CD8-positive, alpha-beta memory T cell (primary cell): Measurements from ENCODE around the gene LRRC26. TPM values are rescaled to one million over a fixed set of nuclear protein-coding genes. Genes with fewer than 3 reads are reported as not detected.

Source experiments
- CTCF ChIA-PET: fragments of 350-600 bp; sonication (Branson Sonifier 250); formaldehyde crosslinking; loops from one replicate; lab custom pipeline; 2021; ENCODE audit warnings: antibody characterized with exemption; lab: Charles Lee
- POLR2A ChIA-PET: fragments of 350-600 bp; sonication (Branson Sonifier 250); formaldehyde crosslinking; loops from one replicate; lab custom pipeline; 2021; ENCODE audit warnings: antibody characterized with exemption; lab: Charles Lee
- DNase-seq, 5 donors: peaks; one replicate each; pipeline versions ENCODE4 v3.0.0 to v3.0.0-alpha.2; 2020 to 2022; ENCODE audit warnings: mixed read lengths in 1 of 5
- H3K27ac ChIP-seq: one replicate; pipeline ENCODE4 v1.7.0; 2013; ENCODE audit warnings: low read depth, mild to moderate bottlenecking, low read length, moderate library complexity
- H3K27me3 ChIP-seq: 2 replicates; pipeline ENCODE4 v1.7.0; 2013; ENCODE audit warnings: low read length, mild to moderate bottlenecking; ENCODE audit not compliant: insufficient read depth, poor library complexity, severe bottlenecking
- H3K36me3 ChIP-seq: 2 replicates; pipeline ENCODE4 v1.7.0; 2013; ENCODE audit warnings: mild to moderate bottlenecking, low read length, moderate library complexity; ENCODE audit not compliant: insufficient read depth
- H3K4me1 ChIP-seq: 2 replicates; pipeline ENCODE4 v1.7.0; 2013; ENCODE audit warnings: mild to moderate bottlenecking, low read length, moderate library complexity; ENCODE audit not compliant: insufficient read depth
- H3K4me3 ChIP-seq: 2 replicates; pipeline ENCODE4 v1.7.0; 2013; ENCODE audit warnings: mild to moderate bottlenecking, low read length
- H3K9me3 ChIP-seq: 2 replicates; pipeline ENCODE4 v1.7.0; 2013; ENCODE audit warnings: mild to moderate bottlenecking, low read length
- H3K27ac Mint-ChIP-seq, 8 donors: one replicate each; pipeline ENCODE4 v1.8.0; 2020 to 2021; ENCODE audit warnings: mixed read lengths in 8 of 8, mild to moderate bottlenecking in 6 of 8, inconsistent platforms in 3 of 8, moderate library complexity in 3 of 8
- H3K27me3 Mint-ChIP-seq, 2 donors: one replicate each; pipeline ENCODE4 v1.8.0; 2020 to 2021; ENCODE audit warnings: mixed read lengths in 2 of 2, mild to moderate bottlenecking in 1 of 2, moderate library complexity in 1 of 2
- H3K36me3 Mint-ChIP-seq, 3 donors: one replicate each; pipeline ENCODE4 v1.8.0; 2020 to 2021; ENCODE audit warnings: mixed read lengths in 3 of 3, inconsistent platforms in 1 of 3, mild to moderate bottlenecking in 1 of 3
- H3K4me1 Mint-ChIP-seq, 3 donors: one replicate each; pipeline ENCODE4 v1.8.0; 2020 to 2021; ENCODE audit warnings: mixed read lengths in 3 of 3, inconsistent platforms in 1 of 3, mild to moderate bottlenecking in 1 of 3
- H3K4me3 Mint-ChIP-seq, 7 donors: one replicate each; pipeline ENCODE4 v1.8.0; 2020 to 2021; ENCODE audit warnings: mixed read lengths in 7 of 7, mild to moderate bottlenecking in 6 of 7, moderate library complexity in 4 of 7, inconsistent platforms in 2 of 7
- H3K9me3 Mint-ChIP-seq, 5 donors: one replicate each; pipeline ENCODE4 v1.8.0; 2020 to 2022; ENCODE audit warnings: mixed read lengths in 5 of 5, mild to moderate bottlenecking in 3 of 5, moderate library complexity in 2 of 5, inconsistent platforms in 1 of 5
- polyA plus RNA-seq: library from polyadenylated mRNA; unstranded; fragments of 300-500 nt; fragmentation: Illumina TruSeq; gene quantifications from one replicate; pipeline ENCODE4 v1.2.3, GENCODE V29; 2021
- total RNA-seq, 2 experiments: library from RNA; stranded (reverse); gene quantifications; one replicate each; pipeline ENCODE4 v1.2.3, GENCODE V29; 2021

The LRRC26 gene
- total and polyA plus RNA-seq, 3 experiments from 2014 or later: not detected

DNA sequence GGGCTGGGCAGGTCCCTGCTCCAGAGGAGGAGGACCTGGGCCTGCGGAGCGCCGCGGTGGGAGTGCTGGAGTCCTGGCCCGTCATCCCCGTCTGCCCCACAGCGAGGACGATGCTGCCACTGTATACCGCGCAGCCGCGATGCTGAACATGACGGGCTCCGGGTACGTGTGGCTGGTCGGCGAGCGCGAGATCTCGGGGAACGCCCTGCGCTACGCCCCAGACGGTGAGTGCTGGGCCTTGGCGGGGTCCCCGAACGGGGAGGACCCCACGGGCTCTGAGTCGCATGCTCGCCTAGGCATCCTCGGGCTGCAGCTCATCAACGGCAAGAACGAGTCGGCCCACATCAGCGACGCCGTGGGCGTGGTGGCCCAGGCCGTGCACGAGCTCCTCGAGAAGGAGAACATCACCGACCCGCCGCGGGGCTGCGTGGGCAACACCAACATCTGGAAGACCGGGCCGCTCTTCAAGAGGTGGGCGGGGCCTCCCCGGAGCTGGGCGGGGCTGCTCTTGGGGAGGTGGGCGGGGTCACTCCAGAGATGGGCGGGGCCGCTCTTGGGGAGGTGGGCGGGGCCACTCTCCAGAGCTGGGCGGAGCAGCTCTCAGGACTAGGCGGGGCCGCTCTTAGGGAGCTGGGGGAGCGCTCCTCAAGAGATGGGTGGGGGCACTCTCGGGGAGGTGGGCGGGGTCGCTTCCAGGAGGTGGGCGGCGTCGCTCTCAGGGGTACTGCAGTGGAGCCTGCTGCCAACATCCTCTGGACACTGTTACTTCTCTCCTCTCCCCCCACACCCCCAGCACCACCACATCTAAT is 13.1 kb downstream of the LRRC26 start:
- Mint-ChIP-seq H3K36me3 (no peaks in the 10 kb centered on the region), H3K4me3 (peak overlapping the region in 6 of 7 donors; percentile 23 to 69 (median 59)), H3K27ac (no peak overlapping the region), H3K9me3 (peaks cover 0 to 2% (median 0%) of the 10 kb centered on the region in 5 donors), H3K27me3 (peaks cover 26 to 38% of the 10 kb centered on the region in 2 donors), H3K4me1 (peaks cover 0 to 28% (median 15%) of the 10 kb centered on the region in 3 donors)
- H3K4me3 ChIP-seq: peak overlapping the region; percentile 41
- no peaks in the 10 kb centered on the region for H3K9me3 ChIP-seq
- ChIA-PET POLR2A (interaction anchor here (1.2 kb wide), 1 partner anchor 27 kb away, joined by 4 read pairs; no protein-coding TSS in a partner anchor), CTCF (interaction anchor here (0.6 to 1.1 kb wide), 2 partner anchors 61 to 315 kb away, joined by 3 to 4 read pairs; partner anchors contain the start of gene AJM1)
- H3K4me1 ChIP-seq: peaks cover 13% of the 10 kb centered on the region
- DNase-seq: peak; percentile 41 to 66 (median 48)
- H3K27me3 ChIP-seq: peaks cover 19% of the 10 kb centered on the region
- H3K36me3 ChIP-seq: no peaks in the 10 kb centered on the region
- H3K27ac ChIP-seq: no peak overlapping the region

DNA sequence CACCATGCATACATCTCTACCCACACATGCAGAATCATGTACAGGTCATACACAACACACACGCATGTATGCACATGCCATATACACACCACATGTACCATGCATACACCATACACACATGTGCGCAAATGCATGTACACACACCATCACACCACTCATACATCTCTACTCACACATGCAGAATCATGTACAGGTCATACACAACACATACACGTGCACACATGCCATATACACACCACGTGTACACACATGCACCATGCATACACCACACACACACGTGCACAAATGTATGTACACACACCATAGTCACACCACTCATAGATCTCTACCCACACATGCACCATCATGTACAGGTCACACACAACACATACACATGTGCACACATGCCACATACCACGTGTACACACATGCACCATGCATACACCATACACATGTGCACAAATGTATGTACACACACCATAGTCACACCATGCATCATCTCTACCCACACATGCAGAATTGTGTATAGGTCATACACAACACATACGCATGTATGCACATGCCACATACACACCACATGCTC is 16.9 kb downstream of the LRRC26 start:
- Histone ChIP-seq H3K4me1 (peaks cover 7% of the 10 kb centered on the region), H3K9me3 (no peaks in the 10 kb centered on the region), H3K27ac (no peak overlapping the region), H3K36me3 (no peaks in the 10 kb centered on the region), H3K27me3 (peaks cover 8% of the 10 kb centered on the region), H3K4me3 (no peak overlapping the region)
- no peak overlapping the region for H3K27ac Mint-ChIP-seq
- ChIA-PET POLR2A (no interaction called here), CTCF (no interaction called here)
- no peak overlapping the region for H3K4me3 Mint-ChIP-seq
- peaks cover 0 to 13% (median 4%) of the 10 kb centered on the region in 3 donors for H3K4me1 Mint-ChIP-seq
- no peaks in the 10 kb centered on the region for H3K36me3 Mint-ChIP-seq
- peaks cover 8 to 21% of the 10 kb centered on the region in 2 donors for H3K27me3 Mint-ChIP-seq
- no peaks in the 10 kb centered on the region for H3K9me3 Mint-ChIP-seq
- no peak for DNase-seq

DNA sequence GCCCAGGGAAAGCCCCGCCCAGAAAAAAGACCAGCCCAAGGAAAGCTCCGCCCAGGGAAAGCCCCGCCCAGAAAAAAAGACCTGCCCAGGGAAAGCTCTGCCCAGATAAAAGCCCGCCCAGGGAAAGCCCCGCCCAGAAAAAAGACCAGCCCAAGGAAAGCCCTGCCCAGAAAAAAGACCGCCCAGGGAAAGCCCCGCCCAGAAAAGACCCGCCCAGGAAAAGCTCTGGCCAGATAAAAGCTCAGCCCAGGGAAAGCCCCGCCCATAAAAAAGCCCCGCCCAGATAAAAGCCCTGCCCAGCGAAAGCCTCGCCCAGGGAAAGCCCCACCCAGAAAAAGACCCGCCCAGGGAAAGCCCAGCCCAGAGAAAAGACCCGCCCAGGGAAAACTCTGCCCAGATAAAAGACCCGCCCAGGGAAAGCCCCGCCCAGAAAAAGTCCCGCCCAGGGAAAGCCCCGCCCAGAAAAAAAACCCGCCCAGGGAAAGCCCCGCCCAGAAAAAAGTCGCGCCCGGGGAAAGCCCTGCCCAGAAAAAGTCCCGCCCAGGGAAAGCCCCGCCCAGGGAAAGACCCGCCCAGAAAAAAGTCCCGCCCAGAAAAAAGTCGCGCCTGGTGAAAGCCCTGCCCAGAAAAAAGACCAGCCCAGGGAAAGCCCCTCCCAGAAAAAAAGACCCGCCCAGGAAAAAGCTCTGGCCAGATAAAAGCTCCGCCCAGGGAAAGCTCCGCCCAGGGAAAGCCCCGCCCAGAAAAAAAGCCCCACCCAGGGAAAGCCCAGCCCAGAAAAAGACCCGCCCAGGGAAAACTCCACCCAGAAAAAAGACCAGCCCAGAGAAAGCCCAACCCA is 19.0 kb downstream of the LRRC26 start:
- H3K27ac Mint-ChIP-seq: peak overlapping the region in 1 of 8 donors; percentile 65
- H3K4me3 Mint-ChIP-seq: peak overlapping the region in 1 of 7 donors; percentile 56
- Histone ChIP-seq H3K4me3 (no peak overlapping the region), H3K36me3 (no peaks in the 10 kb centered on the region), H3K9me3 (no peaks in the 10 kb centered on the region), H3K27ac (no peak overlapping the region), H3K4me1 (no peaks in the 10 kb centered on the region), H3K27me3 (no peaks in the 10 kb centered on the region)
- H3K9me3 Mint-ChIP-seq: no peaks in the 10 kb centered on the region
- ChIA-PET POLR2A (interaction anchor here (0.6 kb wide), 1 partner anchor 21 kb away, joined by 3 read pairs; no protein-coding TSS in a partner anchor), CTCF (interaction anchor here (1.4 to 1.7 kb wide), 2 partner anchors 44 to 86 kb away, joined by 3 to 4 read pairs; no protein-coding TSS in a partner anchor)
- H3K4me1 Mint-ChIP-seq: peaks cover 0 to 1% (median 0%) of the 10 kb centered on the region in 3 donors
- H3K36me3 Mint-ChIP-seq: no peaks in the 10 kb centered on the region
- DNase-seq: peak in 1 of 5 donors; percentile 17
- H3K27me3 Mint-ChIP-seq: peaks cover 7 to 15% of the 10 kb centered on the region in 2 donors

DNA sequence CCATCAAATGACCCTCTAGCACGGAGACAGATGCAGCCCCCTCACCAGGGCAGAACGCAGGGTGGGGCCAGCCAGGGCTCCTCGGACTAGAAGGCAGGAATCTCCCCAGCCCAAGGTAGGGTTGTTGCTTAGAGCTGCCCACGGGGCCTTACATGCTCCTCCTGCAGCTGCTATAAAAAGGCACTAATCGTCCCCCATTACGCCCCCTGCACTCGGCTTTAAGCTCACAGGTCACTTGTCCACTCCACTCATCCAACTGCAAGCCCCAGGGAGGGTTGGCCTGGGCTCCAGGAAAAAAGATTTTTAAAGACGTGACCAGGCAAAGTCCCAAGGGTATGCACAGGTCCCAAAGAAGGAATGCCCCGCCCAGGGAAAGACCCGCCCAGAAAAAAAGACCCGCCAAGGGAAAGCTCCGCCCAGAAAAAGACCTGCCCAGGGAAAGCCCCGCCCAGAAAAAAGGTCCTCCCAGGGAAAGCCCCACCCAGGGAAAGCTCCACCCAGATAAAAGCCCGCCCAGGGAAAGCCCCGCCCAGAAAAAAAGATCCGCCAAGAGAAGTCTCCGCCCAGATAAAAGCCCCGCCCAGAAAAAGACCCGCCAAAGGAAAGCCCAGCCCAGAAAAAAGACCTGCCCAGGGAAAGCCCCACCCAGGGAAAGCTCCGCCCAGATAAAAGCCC is 19.8 kb downstream of the LRRC26 start:
- Histone ChIP-seq H3K9me3 (no peaks in the 10 kb centered on the region), H3K27ac (peak overlapping the region; percentile 38), H3K27me3 (no peaks in the 10 kb centered on the region), H3K4me3 (no peak overlapping the region), H3K4me1 (no peaks in the 10 kb centered on the region), H3K36me3 (no peaks in the 10 kb centered on the region)
- no peak for DNase-seq
- peaks cover 4 to 12% of the 10 kb centered on the region in 2 donors for H3K27me3 Mint-ChIP-seq
- H3K9me3 Mint-ChIP-seq: no peaks in the 10 kb centered on the region
- H3K4me1 Mint-ChIP-seq: peaks cover 0 to 1% (median 0%) of the 10 kb centered on the region in 3 donors
- H3K4me3 Mint-ChIP-seq: no peak overlapping the region
- ChIA-PET CTCF (interaction anchor here (0.7 to 1.7 kb wide), 3 partner anchors 24 to 87 kb away, joined by 3 to 4 read pairs (median 3); no protein-coding TSS in a partner anchor), POLR2A (interaction anchor here (0.6 kb wide), 1 partner anchor 20 kb away, joined by 3 read pairs; no protein-coding TSS in a partner anchor)
- H3K27ac Mint-ChIP-seq: peak overlapping the region in 1 of 8 donors; percentile 65
- no peaks in the 10 kb centered on the region for H3K36me3 Mint-ChIP-seq

DNA sequence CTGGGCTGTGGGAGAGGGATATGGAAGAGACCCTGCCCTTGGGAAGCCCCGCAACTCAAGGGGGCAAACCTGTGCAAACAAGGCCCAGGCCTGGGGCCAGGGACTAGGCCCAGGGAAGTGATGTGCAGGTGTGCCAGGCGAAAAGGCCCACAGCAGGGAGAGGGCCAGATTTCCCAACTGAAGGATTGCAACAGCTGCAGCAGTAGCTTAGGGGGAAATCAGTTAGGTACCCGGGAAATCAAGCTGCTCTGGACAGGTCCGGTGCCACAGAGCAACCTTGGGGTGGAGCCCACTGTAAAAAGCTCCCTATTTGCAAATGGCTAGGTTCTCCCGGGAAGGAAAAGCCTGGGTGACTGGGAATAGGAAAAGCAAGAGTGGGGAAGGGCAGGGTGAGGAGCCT is 20.5 kb downstream of the LRRC26 start:
- Histone ChIP-seq H3K27me3 (no peaks in the 10 kb centered on the region), H3K4me3 (no peak overlapping the region), H3K27ac (peak overlapping the region; percentile 38), H3K4me1 (no peaks in the 10 kb centered on the region), H3K9me3 (no peaks in the 10 kb centered on the region), H3K36me3 (no peaks in the 10 kb centered on the region)
- H3K4me1 Mint-ChIP-seq: no peaks in the 10 kb centered on the region
- H3K27ac Mint-ChIP-seq: no peak overlapping the region
- no peaks in the 10 kb centered on the region for H3K9me3 Mint-ChIP-seq
- no peak overlapping the region for H3K4me3 Mint-ChIP-seq
- H3K27me3 Mint-ChIP-seq: peaks cover 2 to 7% of the 10 kb centered on the region in 2 donors
- ChIA-PET POLR2A (no interaction called here), CTCF (interaction anchor here (0.7 to 1.7 kb wide), 3 partner anchors 25 to 87 kb away, joined by 3 to 4 read pairs (median 3); no protein-coding TSS in a partner anchor)
- H3K36me3 Mint-ChIP-seq: no peaks in the 10 kb centered on the region
- DNase-seq: no peak

DNA sequence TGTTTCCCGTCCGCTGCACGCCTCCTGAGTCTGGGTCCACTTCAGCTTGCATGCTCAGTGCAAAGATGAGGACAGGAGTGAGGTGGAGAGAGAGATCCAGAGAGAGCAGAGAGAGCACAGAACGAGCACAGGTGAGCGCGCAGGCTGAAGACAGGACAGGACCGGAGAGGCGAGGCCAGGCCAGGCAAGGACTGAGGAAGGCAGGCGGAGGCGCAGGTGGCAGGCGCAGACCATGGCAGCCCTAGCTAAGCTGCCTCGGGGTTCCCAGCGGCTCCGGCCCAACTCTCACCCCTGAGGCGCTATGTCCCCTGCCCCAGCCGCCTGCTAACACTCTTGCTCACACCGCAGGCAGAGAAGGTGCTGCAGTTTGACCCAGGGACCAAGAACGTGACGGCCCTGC is 21.2 kb downstream of the LRRC26 start:
- Mint-ChIP-seq H3K4me3 (no peak overlapping the region), H3K36me3 (no peaks in the 10 kb centered on the region), H3K9me3 (no peaks in the 10 kb centered on the region), H3K4me1 (no peaks in the 10 kb centered on the region), H3K27me3 (peaks cover 7% of the 10 kb centered on the region in 2 donors), H3K27ac (no peak overlapping the region)
- Histone ChIP-seq H3K36me3 (no peaks in the 10 kb centered on the region), H3K27ac (no peak overlapping the region), H3K9me3 (no peaks in the 10 kb centered on the region), H3K4me1 (no peaks in the 10 kb centered on the region), H3K27me3 (peaks cover 2% of the 10 kb centered on the region), H3K4me3 (no peak overlapping the region)
- ChIA-PET POLR2A (no interaction called here), CTCF (interaction anchor here (1.7 kb wide), 1 partner anchor 42 kb away, joined by 4 read pairs; no protein-coding TSS in a partner anchor)
- no peak for DNase-seq

DNA sequence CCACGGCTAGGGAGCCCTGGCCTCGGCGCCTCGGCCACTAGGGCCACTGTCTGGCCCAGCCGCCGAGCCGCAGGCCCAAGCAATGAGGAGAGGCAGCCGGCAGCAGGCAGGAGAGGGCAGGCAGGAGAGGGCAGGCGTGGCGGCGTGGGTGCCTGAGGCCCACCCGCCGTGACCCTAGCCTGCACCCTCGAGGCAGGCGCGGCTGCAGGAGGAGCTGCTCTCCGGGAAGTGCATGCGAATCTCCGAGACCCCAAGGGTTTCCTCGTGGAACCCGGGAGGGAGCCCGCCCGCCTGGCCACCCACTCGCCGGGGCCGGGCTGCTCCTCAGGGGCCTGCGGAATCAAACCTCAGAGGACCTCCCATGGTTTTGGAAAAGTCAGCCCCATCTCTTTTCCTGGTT is 21.6 kb downstream of the LRRC26 start:
- no peak overlapping the region for H3K27ac ChIP-seq
- no peaks in the 10 kb centered on the region for H3K36me3 Mint-ChIP-seq
- H3K36me3 ChIP-seq: no peaks in the 10 kb centered on the region
- H3K9me3 Mint-ChIP-seq: no peaks in the 10 kb centered on the region
- CTCF ChIA-PET: no interaction called here
- H3K27me3 Mint-ChIP-seq: peaks cover 7 to 10% of the 10 kb centered on the region in 2 donors
- POLR2A ChIA-PET: no interaction called here
- DNase-seq: no peak
- no peak overlapping the region for H3K27ac Mint-ChIP-seq
- no peaks in the 10 kb centered on the region for H3K4me1 ChIP-seq
- H3K4me1 Mint-ChIP-seq: no peaks in the 10 kb centered on the region
- no peak overlapping the region for H3K4me3 Mint-ChIP-seq
- no peak overlapping the region for H3K4me3 ChIP-seq
- no peaks in the 10 kb centered on the region for H3K9me3 ChIP-seq
- peaks cover 3% of the 10 kb centered on the region for H3K27me3 ChIP-seq
